Epithelial cell of prostate (primary cell): ENCODE measurements around the gene PRELID1.
"Not testable (repeated sequence)": the region's sequence is repeated elsewhere in the genome, so short reads cannot be mapped to it uniquely, and the experiment has no call there.

Experiments
- DNase-seq: peaks from one replicate; pipeline ENCODE4 v3.0.0-alpha.2; 2011; ENCODE audit warnings: low read depth, low spot score
- H3K27ac ChIP-seq: fragments of 450-650 bp; 2 replicates; pipeline ENCODE4 v1.5.1; 2017; ENCODE audit warnings: mild to moderate bottlenecking

Gene PRELID1

GRCh38 chr5:177303121-177303924, at the start of gene PRELID1, which contains the start of gene RAB24:
TSS of gene PRELID1 (plus strand) at chr5:177303799. CDS start at chr5:177303986, 187 bp downstream.
TSS of gene RAB24 (minus strand) at chr5:177303719. CDS start at chr5:177303288, 431 bp downstream.
- H3K27ac ChIP-seq = peak within 1 kb of the TSS; percentile 85
- DNase-seq = no peak

GRCh38 chr5:177256296-177256695, 47.3 kb upstream of the PRELID1 start:
- DNase-seq = no peak
- no peak overlapping the region for H3K27ac ChIP-seq

- DNase-seq, H3K27ac ChIP-seq: not testable (repeated sequence)
Observed at GRCh38 chr5:177258711-177259110, 44.9 kb upstream of the PRELID1 start.

GRCh38 chr5:177260961-177261360, 42.6 kb upstream of the PRELID1 start:
- no peak for DNase-seq
- no peak overlapping the region for H3K27ac ChIP-seq

- DNase-seq = no peak
- no peak overlapping the region for H3K27ac ChIP-seq
Observed at GRCh38 chr5:177261510-177261909, 42.1 kb upstream of the PRELID1 start.

- no peak for DNase-seq
- H3K27ac ChIP-seq = no peak overlapping the region
Observed at GRCh38 chr5:177264178-177264577, 39.4 kb upstream of the PRELID1 start.

GRCh38 chr5:177265395-177265794, 38.2 kb upstream of the PRELID1 start:
- no peak for DNase-seq
- no peak overlapping the region for H3K27ac ChIP-seq

- DNase-seq = no peak
- peak overlapping the region; percentile 39 for H3K27ac ChIP-seq
Observed at GRCh38 chr5:177269232-177269895, 34.2 kb upstream of the PRELID1 start.

GRCh38 chr5:177269976-177270375, 33.6 kb upstream of the PRELID1 start:
- H3K27ac ChIP-seq = peak overlapping the region; percentile 39
- DNase-seq = no peak

- no peak for DNase-seq
- peak overlapping the region; percentile 39 for H3K27ac ChIP-seq
Observed at GRCh38 chr5:177270653-177271052, 32.9 kb upstream of the PRELID1 start.

GRCh38 chr5:177271113-177271512, 32.5 kb upstream of the PRELID1 start:
- no peak for DNase-seq
- peak overlapping the region; percentile 39 for H3K27ac ChIP-seq

GRCh38 chr5:177275883-177276282, 27.7 kb upstream of the PRELID1 start:
- DNase-seq = no peak
- no peak overlapping the region for H3K27ac ChIP-seq

- no peak for DNase-seq
- H3K27ac ChIP-seq = no peak overlapping the region
Observed at GRCh38 chr5:177276886-177277285, 26.7 kb upstream of the PRELID1 start.

GRCh38 chr5:177288191-177288590, 15.4 kb upstream of the PRELID1 start:
- H3K27ac ChIP-seq = no peak overlapping the region
- DNase-seq = no peak

GRCh38 chr5:177290816-177291596, 12.6 kb upstream of the PRELID1 start:
- H3K27ac ChIP-seq = no peak overlapping the region
- no peak for DNase-seq

GRCh38 chr5:177291735-177292134, 11.9 kb upstream of the PRELID1 start:
- no peak for DNase-seq
- H3K27ac ChIP-seq = no peak overlapping the region

- DNase-seq = no peak
- no peak overlapping the region for H3K27ac ChIP-seq
Observed at GRCh38 chr5:177293819-177294581, 9.6 kb upstream of the PRELID1 start.

GRCh38 chr5:177294632-177295031, 9.0 kb upstream of the PRELID1 start:
- DNase-seq = no peak
- no peak overlapping the region for H3K27ac ChIP-seq

GRCh38 chr5:177295924-177296323, 7.7 kb upstream of the PRELID1 start:
- DNase-seq = no peak
- H3K27ac ChIP-seq = no peak overlapping the region

- H3K27ac ChIP-seq = no peak overlapping the region
Observed at GRCh38 chr5:177296581-177296980, 7.0 kb upstream of the PRELID1 start.

More at GRCh38 chr5:177296581-177296980, 7.0 kb upstream of the PRELID1 start:
- no peak for DNase-seq
